HG03432 (cell line): ENCODE data around the gene HTN3.
"Not testable (repeated sequence)": the region's sequence is repeated elsewhere in the genome, so short reads cannot be mapped to it uniquely, and the experiment has no call there.

Experiments
- ATAC-seq: cut with Tn5 transposase; IDR thresholded peaks from one replicate; pipeline ENCODE4 v1.9.1; 2021; ENCODE audit warnings: mild to moderate bottlenecking, moderate library complexity; ENCODE audit not compliant: unreplicated experiment

HTN3 gene

DNA sequence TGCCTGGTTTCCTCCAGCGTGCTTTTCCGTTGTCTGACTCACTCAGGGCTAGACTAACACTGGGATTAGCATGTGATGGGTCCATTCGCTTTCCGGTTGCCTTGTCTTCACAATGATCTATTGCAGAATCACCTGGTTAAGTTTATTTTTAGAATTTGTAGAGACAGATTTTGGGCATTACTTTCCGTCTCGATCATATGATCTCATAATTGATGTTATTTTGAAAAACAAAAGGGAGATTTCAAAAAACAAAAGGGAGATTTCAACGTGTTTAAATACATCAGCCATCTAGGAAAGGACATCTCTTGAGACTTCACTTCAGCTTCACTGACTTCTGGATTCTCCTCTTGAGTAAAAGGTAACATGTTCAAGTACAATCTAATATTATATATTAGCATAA lies at the start of gene HTN3:
HTN3 (plus strand) TSS at position 301 of the 400 bp plus-strand sequence. CDS start 2,282 bp downstream, outside the sequence.
- ATAC-seq = not testable (repeated sequence)

DNA sequence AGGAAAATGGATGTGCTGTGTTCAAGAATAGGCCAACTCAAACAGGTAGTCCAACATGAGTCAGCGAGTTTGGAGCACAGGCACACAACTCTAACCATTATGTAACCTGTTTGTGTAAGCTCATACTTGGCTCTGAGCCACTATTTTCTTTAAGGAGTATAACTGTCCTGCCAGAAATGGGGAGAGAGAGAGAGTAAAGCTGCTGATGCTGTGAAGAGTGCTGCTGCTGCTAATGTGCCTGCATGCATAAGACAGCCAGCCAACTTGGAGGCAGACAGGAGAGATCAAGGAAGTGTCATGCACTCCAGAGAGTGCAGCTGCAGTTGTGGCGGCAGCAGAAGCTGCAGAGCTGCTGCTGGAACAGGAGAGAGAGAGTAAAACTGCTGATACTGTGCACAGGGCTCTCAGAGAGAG lies 44.2 kb upstream of the HTN3 start:
- peak; percentile 73 for ATAC-seq

DNA sequence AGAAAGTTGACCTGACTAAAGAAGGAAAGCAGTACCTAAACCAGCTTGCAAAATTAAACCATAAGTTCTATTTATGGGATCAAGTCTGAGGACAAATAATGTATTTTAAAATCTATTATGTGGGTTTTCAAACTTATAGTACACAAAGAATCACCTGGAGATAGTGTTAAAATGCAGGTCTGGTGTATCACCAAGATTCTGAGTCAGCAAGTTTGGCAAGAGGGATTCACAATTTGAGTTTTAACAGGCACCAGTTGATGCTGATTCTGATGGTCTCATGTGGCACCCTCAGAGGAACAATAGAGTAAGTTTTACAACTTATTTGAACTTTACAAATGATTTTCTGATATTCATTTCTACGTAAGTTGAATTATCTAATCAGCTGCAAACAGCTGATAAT lies 41.6 kb upstream of the HTN3 start:
- ATAC-seq = no peak

DNA sequence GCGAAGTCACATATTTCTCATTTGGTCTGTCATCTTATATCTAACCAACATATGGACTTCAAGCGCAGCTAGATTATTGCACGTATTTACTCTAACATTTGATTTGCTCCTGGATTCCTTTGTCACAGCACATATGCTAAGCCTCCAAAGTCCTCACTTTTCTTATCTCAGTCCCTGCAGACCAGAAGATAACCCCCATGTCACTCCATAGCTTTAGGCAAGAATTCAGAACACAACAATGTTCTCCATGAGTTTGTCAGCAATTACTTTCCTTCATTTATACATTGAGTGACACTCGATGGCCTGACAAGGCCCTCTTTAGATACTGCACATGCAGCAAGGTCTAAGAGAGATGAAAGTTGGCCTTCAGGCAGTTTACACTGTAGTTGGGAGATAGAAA lies 37.2 kb upstream of the HTN3 start:
- no peak for ATAC-seq

DNA sequence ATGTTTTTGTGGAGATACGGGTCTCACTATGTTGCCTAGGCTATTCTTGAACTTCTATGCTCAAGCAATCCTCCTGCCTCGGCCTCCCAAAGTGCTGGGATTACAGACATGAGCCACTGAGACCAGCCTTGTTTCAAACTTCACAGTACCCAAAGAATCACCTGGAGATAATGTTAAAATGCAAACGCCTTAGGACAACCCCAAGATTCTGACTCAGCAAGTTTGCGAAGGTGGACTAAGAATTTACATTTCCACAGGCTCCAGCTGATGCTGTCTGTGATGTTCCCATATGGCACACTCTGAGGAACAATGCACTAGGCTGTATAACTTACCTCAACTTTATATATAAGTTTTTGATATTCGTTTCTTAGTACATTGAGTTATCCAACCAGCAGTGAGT lies 33.5 kb upstream of the HTN3 start:
- ATAC-seq = no peak

DNA sequence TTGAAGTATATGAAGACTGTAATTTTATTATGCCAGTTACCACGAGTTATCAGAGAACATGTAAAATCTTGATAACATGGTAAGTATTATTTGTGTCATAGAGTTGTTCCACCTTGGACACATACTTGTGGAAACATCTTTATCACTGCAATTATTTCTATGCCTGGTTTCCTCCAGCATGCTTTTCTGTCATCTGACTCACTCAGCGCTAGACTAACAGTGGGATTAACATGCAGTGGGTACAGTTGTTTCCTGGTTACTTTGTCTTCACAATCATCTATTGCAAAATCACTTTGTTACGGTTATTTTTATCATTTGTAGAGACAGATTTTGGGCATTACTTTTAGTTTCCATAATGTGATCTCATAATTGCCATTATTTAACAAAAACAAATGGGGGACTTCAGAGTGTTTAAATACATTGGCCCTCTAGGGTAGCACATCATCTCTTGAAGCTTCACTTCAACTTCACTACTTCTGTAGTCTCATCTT lies 32.7 kb upstream of the HTN3 start, which contains the start of gene STATH:
STATH (plus strand) TSS at position 441 of the 491 bp plus-strand sequence. CDS start 2,472 bp downstream, outside the sequence.
- no peak for ATAC-seq

DNA sequence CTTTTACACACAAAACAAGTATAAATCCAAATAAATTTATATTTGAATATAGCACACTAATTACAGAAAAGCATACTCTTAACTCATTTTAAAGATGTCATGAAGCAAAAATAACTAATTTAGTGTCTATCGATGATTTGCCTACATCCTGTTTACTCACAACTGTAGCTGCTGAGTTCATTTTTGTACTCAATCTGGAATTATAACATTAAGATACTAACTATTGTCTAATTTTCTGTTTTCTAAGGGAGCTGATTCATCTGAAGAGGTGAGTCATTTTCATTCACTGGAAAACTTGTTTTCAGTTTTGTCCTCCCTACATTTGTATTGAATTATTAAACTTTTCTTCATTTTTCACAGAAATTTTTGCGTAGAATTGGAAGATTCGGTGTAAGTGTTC lies 28.8 kb upstream of the HTN3 start:
- ATAC-seq = peak; percentile 56

DNA sequence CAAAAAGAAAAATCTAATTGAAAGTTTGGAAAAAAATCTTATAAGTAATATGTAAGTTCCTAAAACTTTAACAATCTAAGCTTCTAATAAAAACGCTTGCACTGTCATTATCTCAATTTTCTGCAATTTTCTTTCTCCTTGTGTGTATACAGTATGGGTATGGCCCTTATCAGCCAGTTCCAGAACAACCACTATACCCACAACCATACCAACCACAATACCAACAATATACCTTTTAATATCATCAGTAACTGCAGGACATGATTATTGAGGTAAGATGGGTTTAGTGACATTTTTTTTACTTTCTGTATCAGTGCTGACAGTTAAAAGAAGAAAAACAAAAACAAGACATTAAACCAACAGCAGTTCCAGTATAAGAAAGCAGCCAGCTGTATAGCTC lies 27.5 kb upstream of the HTN3 start:
- ATAC-seq = no peak

DNA sequence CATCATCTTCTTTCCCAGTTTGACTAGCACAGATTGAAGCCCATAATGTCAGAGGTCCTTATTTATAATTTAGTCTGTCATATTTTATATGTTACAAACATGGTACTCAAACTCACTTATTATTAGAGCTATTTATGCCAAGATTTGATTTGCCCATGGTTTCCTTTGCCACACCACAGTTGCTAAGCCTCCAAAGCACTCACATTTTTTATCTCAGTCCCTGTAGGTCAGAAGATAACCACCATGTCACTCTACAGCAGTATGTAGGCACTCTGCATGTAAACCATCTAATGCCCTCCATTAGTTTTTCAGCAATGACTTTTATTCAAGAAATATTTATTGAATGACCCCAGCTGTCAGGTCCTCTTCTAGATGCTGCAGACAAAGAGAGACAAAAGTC lies 25.8 kb upstream of the HTN3 start:
- ATAC-seq = no peak

DNA sequence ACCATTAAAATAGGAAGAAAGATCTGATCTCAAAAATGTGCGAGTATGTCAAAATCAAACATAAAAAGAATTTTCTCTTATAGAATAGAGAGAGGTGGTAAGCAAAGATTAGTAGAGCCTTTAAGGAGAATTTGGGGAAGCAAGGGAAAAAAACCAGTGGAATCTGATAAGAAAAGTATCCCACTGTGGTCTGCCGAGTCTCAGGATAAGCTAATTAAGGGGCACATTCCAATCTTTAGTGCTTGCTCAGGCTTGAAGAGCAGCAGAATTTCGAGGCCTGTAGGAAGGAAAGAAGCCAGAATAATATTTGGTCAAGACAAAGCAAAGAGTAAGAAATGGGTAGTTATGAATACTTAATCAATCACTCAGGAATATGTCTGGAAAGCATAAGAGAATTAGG lies 19.5 kb upstream of the HTN3 start:
- no peak for ATAC-seq

DNA sequence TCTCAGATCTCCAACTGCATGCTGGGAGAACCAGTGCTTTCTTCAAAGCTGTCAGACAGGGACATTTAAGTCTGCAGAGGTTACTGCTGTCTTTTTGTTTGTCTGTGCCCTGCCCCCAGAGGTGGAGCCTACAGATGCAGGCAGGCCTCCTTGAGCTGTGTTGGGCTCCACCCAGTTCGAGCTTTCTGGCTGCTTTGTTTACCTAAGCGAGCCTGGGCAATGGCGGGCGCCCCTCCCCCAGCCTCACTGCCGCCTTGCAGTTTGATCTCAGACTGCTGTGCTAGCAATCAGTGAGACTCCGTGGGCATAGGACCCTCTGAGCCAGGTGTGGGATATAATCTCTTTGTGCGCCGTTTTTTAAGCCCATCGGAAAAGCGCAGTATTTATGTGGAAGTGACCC lies 9.3 kb upstream of the HTN3 start:
- not testable (repeated sequence) for ATAC-seq

DNA sequence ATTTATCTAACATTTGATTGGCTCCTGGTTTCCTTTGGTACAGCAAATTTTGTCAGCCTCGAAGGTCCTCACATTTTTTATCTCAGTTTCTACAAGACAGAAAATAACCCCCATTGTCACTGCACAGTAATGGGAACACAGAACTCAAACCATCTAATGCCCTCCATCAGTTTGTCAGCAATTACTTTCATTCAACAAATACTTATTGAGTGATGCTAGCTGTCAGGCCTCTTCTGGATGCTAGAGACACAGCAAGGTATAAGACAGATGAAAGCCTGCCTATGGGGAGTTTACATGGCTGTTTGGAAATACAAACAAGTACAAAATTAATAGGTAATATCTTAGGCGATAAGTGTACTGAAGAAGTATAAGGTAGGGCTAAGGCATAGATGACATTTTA lies 5.0 kb upstream of the HTN3 start:
- no peak for ATAC-seq

DNA sequence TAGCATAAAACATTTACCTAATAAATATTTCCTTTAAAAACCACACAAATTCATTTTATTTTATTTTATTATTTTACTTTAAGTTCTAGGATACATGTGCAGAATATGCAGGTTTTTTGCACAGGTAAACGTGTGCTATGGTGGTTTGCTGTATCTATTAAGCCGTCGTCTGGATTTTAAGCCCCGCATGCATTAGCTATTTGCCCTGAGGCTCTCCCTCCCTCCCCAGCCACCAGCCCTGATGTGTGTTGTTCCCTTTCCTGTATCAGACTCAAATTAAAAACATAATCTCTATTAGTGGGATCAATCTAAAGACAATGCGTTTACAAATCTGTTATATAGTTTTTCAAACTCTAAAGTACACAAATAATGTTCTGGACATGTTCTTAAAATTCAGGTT lies 1.2 kb upstream of the HTN3 start:
- ATAC-seq = no peak

DNA sequence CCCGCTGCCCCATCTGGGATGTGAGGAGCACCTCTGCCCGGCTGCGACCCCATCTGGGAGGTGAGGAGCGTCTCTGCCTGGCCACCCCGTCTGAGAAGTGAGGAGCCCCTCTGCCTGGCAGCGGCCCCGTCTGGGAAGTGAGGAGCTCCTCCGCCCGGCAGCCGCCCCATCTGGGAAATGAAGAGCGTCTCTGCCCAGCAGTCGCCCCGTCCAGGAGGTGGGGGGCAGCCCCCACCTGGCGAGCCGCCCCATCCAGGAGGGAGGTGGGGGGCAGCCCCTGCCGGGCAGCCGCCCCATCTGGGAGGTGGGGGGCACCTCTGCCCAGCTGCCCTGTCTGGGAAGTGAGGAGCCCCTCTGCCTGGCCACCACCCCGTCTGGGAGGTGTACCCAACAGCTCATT lies 9.3 kb downstream of the HTN3 start:
- not testable (repeated sequence) for ATAC-seq

DNA sequence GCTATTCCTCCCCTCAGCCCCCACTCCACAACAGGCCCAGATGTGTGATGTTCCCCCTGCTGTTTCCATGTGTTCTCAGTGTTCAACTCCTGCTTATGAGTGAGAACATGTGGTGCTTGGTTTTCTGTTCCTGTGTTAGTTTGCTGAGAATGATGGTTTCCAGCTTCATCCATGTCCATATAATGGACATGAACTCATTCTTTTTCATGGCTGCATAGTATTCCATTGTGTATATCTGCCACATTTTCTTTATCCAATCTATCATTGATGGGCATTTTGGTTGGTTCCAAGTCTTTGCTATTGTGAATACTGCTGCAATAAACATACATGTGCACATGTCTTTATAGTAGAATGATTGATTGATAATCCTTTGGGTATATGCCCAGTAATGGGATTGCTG lies 11.7 kb downstream of the HTN3 start:
- ATAC-seq = not testable (repeated sequence)

DNA sequence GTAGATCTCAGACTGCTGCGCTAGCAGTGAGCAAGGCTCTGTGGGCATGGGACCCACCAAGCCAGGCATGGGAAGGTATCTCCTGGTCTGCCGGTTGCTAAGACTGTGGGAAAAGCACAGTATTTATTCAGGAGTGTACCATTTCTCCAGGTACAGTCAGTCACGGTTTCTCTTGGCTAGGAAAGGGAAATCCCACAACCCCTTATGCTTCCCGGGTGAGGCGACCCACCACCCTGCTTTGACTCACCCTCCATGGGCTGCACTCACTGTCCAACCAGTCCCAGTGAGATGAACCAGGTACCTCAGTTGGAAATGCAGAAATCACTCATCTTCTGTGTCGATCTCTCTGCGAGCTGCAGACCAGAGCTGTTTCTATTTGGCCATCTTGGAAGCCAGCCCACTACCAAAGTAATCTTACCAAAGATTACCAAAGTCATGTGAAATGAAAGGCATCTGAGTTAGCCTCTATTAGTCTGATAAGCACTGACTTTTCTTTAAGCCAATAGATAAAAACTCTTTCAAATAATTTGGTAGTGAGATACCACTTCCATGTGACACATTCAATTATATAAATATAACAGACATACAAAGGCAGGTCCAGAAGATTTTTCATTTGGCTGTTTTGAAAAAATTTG lies 13.5 kb downstream of the HTN3 start:
- ATAC-seq = no peak

DNA sequence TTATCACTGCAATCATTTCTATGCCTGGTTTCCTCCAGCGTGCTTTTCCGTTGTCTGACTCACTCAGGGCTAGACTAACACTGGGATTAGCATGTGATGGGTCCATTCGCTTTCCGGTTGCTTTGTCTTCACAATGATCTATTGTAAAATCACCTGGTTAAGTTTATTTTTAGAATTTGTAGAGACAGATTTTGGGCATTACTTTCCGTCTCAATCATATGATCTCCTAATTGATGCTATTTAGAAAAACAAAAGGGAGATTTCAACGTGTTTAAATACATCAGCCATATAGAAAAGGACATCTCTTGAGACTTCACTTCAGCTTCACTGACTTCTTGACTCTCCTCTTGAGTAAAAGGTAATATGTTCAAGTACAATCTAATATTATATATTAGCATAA lies 21.9 kb downstream of the HTN3 start, which contains the start of gene HTN1:
HTN1 (plus strand) TSS at position 301 of the 400 bp plus-strand sequence. CDS start 2,639 bp downstream, outside the sequence.
- not testable (repeated sequence) for ATAC-seq

DNA sequence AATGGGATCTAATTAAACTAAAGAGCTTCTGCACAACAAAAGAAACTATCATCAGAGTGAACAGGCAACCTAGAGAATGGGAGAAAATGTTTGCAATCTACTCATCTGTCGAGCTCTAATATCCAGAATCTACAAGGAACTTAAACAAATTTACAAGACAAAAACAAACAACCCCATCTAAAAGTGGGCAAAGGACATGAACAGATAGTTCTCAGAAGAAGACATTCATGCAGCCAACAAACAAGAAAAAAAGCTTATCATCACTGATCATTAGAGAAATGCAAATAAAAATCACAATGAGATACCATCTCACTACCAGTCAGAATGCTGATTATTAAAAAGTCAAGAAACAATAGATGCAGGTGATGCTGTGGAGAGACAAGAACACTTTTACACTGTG lies 28.3 kb downstream of the HTN3 start:
- ATAC-seq = not testable (repeated sequence)

DNA sequence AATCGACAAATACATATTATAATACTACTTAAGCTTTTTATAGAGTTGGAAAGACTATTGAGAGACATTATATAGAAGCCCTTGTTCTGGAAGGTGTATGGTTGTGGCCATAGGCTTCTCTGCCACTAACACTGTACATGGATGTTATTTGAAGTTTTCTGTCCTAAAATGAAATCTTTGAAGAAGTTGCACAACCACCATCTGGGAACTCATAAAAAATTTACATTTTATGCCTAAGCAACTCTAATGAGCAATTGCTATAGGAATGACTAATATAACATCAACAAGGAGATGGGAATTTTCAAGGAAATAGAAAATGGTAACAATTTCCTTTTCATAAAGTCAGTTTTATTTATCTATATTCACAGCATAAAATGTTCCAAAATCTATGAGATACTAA lies 29.4 kb downstream of the HTN3 start:
- ATAC-seq = no peak

DNA sequence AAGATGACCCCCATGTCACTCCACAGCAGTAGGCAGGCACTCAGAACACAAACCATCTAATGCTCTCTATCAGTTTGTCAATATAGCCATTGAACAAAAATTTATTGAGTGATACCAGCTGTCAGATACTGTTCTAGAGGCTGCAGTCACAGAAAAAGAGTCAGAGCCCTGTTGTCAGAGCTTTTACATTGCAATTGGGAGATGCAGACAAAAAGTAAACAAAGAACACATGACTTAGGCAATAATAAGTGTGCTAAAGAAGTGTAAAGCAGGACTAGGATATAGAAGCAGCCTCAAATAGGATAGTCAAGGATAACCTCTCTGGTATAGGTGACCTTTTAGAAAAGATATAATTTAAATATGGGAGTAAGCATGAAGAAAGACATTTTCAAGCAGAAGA lies 30.9 kb downstream of the HTN3 start:
- ATAC-seq = no peak

DNA sequence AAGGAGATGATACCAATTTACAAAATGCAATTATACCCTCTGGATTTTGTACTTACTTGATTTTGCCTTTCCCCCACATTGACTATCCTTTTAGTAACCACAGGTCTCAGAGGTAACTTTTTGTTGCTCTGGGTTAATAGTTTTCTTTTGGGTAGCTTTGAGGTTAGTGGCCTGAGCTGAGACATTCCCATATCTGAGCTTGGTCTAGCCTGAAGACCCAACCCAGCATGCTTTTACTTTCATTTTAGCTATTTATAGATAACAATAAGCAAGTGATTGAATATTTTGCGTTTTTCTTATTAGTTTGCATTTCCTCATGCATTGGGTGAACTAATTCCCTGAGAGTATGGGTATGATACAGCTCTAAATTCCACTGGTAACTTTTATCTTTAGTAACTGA lies 33.7 kb downstream of the HTN3 start:
- ATAC-seq = peak; percentile 95

DNA sequence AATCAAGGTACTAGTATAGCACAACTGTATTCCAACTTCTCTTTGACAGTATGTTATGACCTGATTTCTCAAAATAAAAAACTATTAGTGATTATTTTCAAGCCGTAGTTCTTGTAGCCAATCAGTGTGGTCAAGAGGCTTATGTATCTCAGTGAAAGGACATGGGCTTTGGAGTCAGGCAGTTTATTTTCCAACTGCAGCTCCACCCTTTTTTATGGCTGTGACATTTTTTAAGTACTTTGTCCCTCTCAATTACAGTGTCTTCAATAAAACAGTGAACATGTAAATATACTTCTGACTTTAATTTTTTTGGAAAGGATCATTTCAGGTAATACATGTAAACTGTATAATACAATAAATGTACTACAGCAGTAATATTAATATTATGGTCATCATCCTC lies 51.9 kb downstream of the HTN3 start:
- no peak for ATAC-seq
